ENCODE results near the gene TRIB2. TPM values are rescaled to one million over a fixed set of nuclear protein-coding genes. Genes with fewer than 3 reads are reported as not detected.

The TRIB2 gene
- 9.5 and 11.6 TPM in 2 replicates for total RNA-seq

DNA sequence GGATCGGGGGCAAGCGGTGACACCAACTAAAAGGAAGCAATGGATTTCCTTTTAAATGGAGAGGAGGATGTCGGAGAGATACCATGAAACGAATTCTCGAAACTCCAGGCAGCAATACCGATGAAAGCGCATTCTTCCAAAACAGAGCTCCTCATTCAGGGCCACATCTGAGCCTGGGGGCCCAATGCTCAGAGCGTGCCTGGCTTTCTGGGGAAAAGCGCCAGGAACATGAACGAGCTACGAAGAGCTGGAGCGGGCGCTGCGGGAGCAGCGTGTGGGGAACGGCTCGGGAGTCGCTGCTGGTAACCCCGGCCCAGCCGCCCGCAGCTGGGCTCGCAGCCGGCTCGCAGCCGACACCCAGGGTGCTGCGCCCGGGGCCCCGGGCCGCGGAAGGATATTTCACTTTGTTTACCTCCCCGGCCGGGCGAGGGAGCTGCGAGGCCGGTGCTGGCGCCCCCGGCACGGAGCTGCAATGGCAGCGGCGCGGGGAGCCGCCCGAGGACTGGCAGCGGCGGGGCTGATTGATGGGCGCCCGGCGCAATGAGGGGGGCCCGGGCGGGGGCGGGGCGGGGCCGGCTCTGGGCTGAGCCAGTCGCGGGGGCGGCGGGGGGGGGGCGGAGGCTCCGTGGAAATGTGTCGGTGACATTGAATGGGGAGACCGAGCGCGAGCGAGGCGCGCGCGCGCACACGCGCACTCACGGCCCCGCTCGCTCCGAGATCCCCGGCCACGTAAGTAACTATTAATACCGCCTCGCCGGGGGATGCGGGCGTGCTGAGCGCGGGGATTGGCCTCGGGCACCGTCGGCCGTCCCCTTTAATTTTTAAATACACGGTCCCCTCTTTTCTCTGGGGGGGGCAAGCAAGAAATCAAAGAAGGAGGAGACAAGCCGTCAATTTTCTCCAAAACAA is at the start of gene TRIB2:
Gene TRIB2 (plus strand): TSS at position 655 of the 909 bp plus-strand sequence. CDS start 1,372 bp downstream, outside the sequence.

All from hair follicular keratinocyte (primary cell).